CD14-positive monocyte (primary cell): ENCODE results near the gene EIF1. TPM values are rescaled to one million over a fixed set of nuclear protein-coding genes. Genes with fewer than 3 reads are reported as not detected.

Source experiments
- DNase-seq, 3 donors: peaks; one replicate each; pipeline ENCODE4 v3.0.0-alpha.2; 2011 to 2022
- H2AFZ ChIP-seq: 2 replicates; pipeline ENCODE4 v1.6.0; 2012; ENCODE audit warnings: mild to moderate bottlenecking, low read depth, low read length, inconsistent platforms; ENCODE audit not compliant: insufficient read depth, poor library complexity, severe bottlenecking
- H3K27ac ChIP-seq, 2 donors: 1 replicate in 1 of 2; 2 replicates in 1 of 2; pipeline ENCODE4 v1.5.1; 2012 to 2013; ENCODE audit warnings: low read length in 2 of 2, control low read depth in 1 of 2, inconsistent platforms in 1 of 2, low read depth in 1 of 2, mild to moderate bottlenecking in 1 of 2
- H3K27me3 ChIP-seq, 2 donors: one replicate each; pipeline versions ENCODE4 v1.6.0 to v1.6.1; 2011 to 2013; ENCODE audit warnings: low read length in 2 of 2; ENCODE audit not compliant: control insufficient read depth in 2 of 2, insufficient read depth in 2 of 2
- H3K36me3 ChIP-seq, 2 donors: replicated peaks in 1 of 2; 1 replicate in 1 of 2; 2 replicates in 1 of 2; pipeline versions ENCODE4 v1.5.1 to v1.6.1; 2012 to 2013; ENCODE audit warnings: low read length in 2 of 2, control low read depth in 1 of 2, inconsistent platforms in 1 of 2, mild to moderate bottlenecking in 1 of 2; ENCODE audit not compliant: insufficient read depth in 2 of 2, control insufficient read depth in 1 of 2
- H3K4me1 ChIP-seq, 2 donors: 1 replicate in 1 of 2; 2 replicates in 1 of 2; pipeline versions ENCODE4 v1.5.1 to v1.6.1; 2012 to 2013; ENCODE audit warnings: low read length in 2 of 2, control low read depth in 1 of 2, inconsistent platforms in 1 of 2, mild to moderate bottlenecking in 1 of 2, moderate library complexity in 1 of 2; ENCODE audit not compliant: insufficient read depth in 2 of 2, control insufficient read depth in 1 of 2
- H3K4me2 ChIP-seq: replicated peaks from 2 replicates; pipeline ENCODE3; 2012; ENCODE audit warnings: low read length, moderate library complexity, mild to moderate bottlenecking; ENCODE audit not compliant: poor library complexity, severe bottlenecking; ENCODE audit errors: extremely low read depth
- H3K4me3 ChIP-seq, 3 experiments: fragments of 200-600 bp in 1 of 3; sonication (generic) in 1 of 3; replicated peaks in 1 of 3; 1 replicate in 2 of 3; 2 replicates in 1 of 3; pipeline ENCODE4 v1.5.1; 2011 to 2013; ENCODE audit warnings: low read length in 3 of 3, mild to moderate bottlenecking in 3 of 3, control low read depth in 2 of 3, low read depth in 2 of 3, inconsistent platforms in 1 of 3, moderate library complexity in 1 of 3
- H3K79me2 ChIP-seq: 2 replicates; pipeline ENCODE4 v1.6.0; 2012; ENCODE audit warnings: mild to moderate bottlenecking, control low read depth, inconsistent platforms, low read length, moderate library complexity; ENCODE audit not compliant: insufficient read depth
- H3K9ac ChIP-seq: 2 replicates; pipeline ENCODE4 v1.6.0; 2017; ENCODE audit warnings: low read length, mild to moderate bottlenecking; ENCODE audit not compliant: insufficient read depth, poor library complexity, severe bottlenecking
- H3K9me3 ChIP-seq, 2 donors: replicated peaks in 1 of 2; 1 replicate in 1 of 2; 2 replicates in 1 of 2; pipeline versions ENCODE4 v1.5.1 to v1.6.1; 2012 to 2013; ENCODE audit warnings: low read length in 2 of 2, control low read depth in 1 of 2; ENCODE audit not compliant: control insufficient read depth in 1 of 2, insufficient read depth in 1 of 2
- H4K20me1 ChIP-seq: 2 replicates; pipeline ENCODE4 v1.6.0; 2012; ENCODE audit warnings: mild to moderate bottlenecking, low read length, control low read depth, moderate library complexity; ENCODE audit not compliant: insufficient read depth
- H3K27ac Mint-ChIP-seq, 7 donors: one replicate each; pipeline ENCODE4 v1.8.0; 2020; ENCODE audit warnings: mild to moderate bottlenecking in 7 of 7, mixed read lengths in 7 of 7, moderate library complexity in 6 of 7, inconsistent platforms in 2 of 7
- H3K27me3 Mint-ChIP-seq, 3 donors: one replicate each; pipeline ENCODE4 v1.8.0; 2021 to 2022; ENCODE audit warnings: low read depth in 3 of 3, mild to moderate bottlenecking in 3 of 3, mixed read lengths in 3 of 3, moderate library complexity in 3 of 3, inconsistent platforms in 1 of 3
- H3K36me3 Mint-ChIP-seq, 2 donors: one replicate each; pipeline ENCODE4 v1.8.0; 2020; ENCODE audit warnings: mixed read lengths in 2 of 2, inconsistent platforms in 1 of 2, mild to moderate bottlenecking in 1 of 2
- H3K4me1 Mint-ChIP-seq: one replicate; pipeline ENCODE4 v1.8.0; 2020; ENCODE audit warnings: mild to moderate bottlenecking, mixed read lengths
- H3K4me3 Mint-ChIP-seq, 2 donors: one replicate each; pipeline ENCODE4 v1.8.0; 2020; ENCODE audit warnings: mild to moderate bottlenecking in 2 of 2, mixed read lengths in 2 of 2, moderate library complexity in 1 of 2
- H3K9me3 Mint-ChIP-seq, 7 donors: one replicate each; pipeline ENCODE4 v1.8.0; 2020 to 2022; ENCODE audit warnings: mixed read lengths in 7 of 7, mild to moderate bottlenecking in 6 of 7, moderate library complexity in 6 of 7, inconsistent platforms in 2 of 7
- CTCF ChIP-seq: fragments of 200-600 bp; IDR thresholded peaks from one replicate; pipeline ENCODE4 v1.8.0; 2022; ENCODE audit warnings: antibody characterized with exemption, mild to moderate bottlenecking
- WGBS: methylation state at CpG from one replicate; pipeline ENCODE4 v1.1.5; 2013; ENCODE audit warnings: missing lambda C conversion rate; ENCODE audit not compliant: insufficient coverage; 5-methylcytosine and 5-hydroxymethylcytosine counted together
- intact Hi-C, 2 donors: fragments of 100-400 bp; cut with micrococcal nuclease; formaldehyde crosslinking; loops; one replicate each; pipeline versions ENCODE4 v1.15.0 to v1.15.1; 2023
- polyA plus RNA-seq, 3 donors: library from polyadenylated mRNA; depleted of rRNA in 1 of 3; unstranded in 2 of 3; stranded (reverse) in 1 of 3; fragments of 300-500 nt in 2 of 3; fragments of >200 nt in 1 of 3; fragmentation: Illumina TruSeq in 2 of 3; gene quantifications; 1 replicate in 2 of 3; 2 replicates in 1 of 3; pipeline ENCODE4 v1.2.3, GENCODE V29; 2012 to 2021

The EIF1 gene
- polyA plus RNA-seq, 3 donors: 1,176 to 1,536 (median 1,425) TPM

DNA sequence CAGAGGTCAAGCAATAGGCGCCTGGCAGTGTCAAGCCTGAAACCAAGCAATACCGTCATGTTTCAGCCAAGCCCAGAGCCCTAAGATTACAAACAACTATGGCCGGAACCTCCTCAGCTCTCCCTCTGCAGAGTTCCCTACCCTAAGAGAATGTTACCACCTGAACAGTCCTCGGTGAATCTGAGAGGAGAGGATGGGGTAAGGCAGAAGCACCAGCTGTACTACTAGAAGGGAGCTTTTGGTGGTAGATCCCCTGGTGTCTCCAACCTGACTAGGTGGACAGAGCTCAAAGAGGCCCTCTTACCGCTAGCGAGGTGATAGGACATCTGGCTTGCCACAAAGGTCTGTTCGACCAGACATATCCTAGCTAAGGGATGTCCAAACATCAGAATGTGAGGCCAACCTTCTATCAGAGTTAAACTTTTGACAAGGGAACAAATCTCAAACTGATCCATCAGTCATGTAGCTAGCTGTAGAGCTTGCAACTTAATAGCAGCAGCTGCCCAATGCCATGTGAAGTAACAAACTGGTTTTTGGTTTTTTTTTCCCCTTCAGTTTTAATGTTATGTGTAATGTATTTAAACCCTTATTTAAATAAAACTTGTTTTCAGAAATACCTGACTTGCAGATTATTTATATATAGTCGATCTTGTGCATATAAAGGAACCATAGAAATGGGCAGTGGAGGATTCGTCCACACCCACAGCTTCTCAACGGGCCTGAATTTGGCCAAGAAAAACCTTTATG lies 2.5 kb downstream of the EIF1 start:
- peaks cover 66% of the 10 kb centered on the region for H4K20me1 ChIP-seq
- H3K9ac ChIP-seq: no peak overlapping the region
- H3K4me1 ChIP-seq: peaks cover 27 to 39% of the 10 kb centered on the region in 2 donors
- H3K27me3 Mint-ChIP-seq: peaks cover 0 to 19% (median 0%) of the 10 kb centered on the region in 3 donors
- no peaks in the 10 kb centered on the region for H3K27me3 ChIP-seq
- peak overlapping the region; percentile 22 to 99 for H3K27ac ChIP-seq
- peak overlapping the region in 2 of 3 experiments; percentile 6 to 89 for H3K4me3 ChIP-seq
- TF ChIP-seq CTCF: no peak
- DNase-seq: no peak
- H3K9me3 Mint-ChIP-seq: peaks cover 0 to 3% (median under 1%) of the 10 kb centered on the region in 7 donors
- WGBS: 93% methylated on average over 5 of the region's 10 CpGs
- no peak overlapping the region for H2AFZ ChIP-seq
- H3K4me1 Mint-ChIP-seq: peaks cover 39% of the 10 kb centered on the region
- H3K79me2 ChIP-seq: peaks cover 25% of the 10 kb centered on the region
- peaks cover 44 to 58% of the 10 kb centered on the region in 2 donors for H3K36me3 ChIP-seq
- intact Hi-C loops: no loop called here
- H3K4me3 Mint-ChIP-seq: peak overlapping the region in 1 of 2 donors; percentile 50
- H3K27ac Mint-ChIP-seq: peak overlapping the region; percentile 99 to 100 (median 99)
- peak overlapping the region; percentile 40 for H3K4me2 ChIP-seq
- H3K9me3 ChIP-seq: no peaks in the 10 kb centered on the region
- H3K36me3 Mint-ChIP-seq: peaks cover 45 to 58% of the 10 kb centered on the region in 2 donors

DNA sequence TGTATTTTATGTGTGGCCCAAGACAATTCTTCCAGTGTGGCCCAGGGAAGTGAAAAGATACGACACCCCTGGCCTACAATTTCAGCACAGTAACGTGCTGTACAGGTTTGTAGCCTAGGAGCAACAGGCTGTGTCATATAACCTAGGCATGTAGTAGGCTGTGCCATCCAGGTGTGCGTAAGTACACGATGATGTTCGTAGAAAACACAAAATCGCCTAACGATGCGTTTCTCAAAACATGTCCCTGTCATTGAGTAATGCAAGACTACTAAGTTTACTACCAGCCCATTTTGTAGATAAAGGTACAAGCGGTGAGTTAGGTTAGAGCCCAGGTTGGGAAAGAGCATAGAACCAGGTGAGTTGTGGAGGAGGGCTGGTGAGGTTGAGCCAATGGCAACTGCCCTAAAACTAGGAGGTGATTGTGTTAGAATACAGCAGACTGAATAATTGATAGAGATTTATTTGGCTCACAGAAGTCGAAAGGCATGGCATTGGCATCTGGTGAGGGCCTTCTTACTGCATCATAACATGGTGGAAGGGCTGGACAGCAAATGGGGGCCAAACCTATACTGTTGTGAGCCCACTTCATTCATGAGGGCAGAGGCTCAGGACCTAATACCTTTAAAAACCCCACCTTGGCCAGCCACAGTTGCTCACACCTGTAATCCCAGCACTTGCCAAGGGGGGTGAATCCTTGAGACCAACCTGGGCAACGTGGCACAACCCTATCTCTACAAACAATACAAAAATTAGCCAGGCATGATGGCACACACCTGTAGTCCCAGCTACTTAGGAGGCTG lies 4.2 kb downstream of the EIF1 start:
- no peak for DNase-seq
- TF ChIP-seq CTCF: no peak
- Histone ChIP-seq H3K4me2 (no peak overlapping the region), H3K27me3 (no peaks in the 10 kb centered on the region), H3K9ac (no peak overlapping the region), H4K20me1 (peaks cover 75% of the 10 kb centered on the region), H3K4me3 (no peak overlapping the region), H3K9me3 (no peaks in the 10 kb centered on the region), H3K27ac (peak overlapping the region in 1 of 2 donors; percentile 39), H2AFZ (no peak overlapping the region), H3K4me1 (peaks cover 38 to 48% of the 10 kb centered on the region in 2 donors), H3K36me3 (peaks cover 44 to 58% of the 10 kb centered on the region in 2 donors), H3K79me2 (peaks cover 25% of the 10 kb centered on the region)
- whole genome bisulfite sequencing: 100% methylated on average over 9 of the region's 11 CpGs
- peaks cover 45 to 57% of the 10 kb centered on the region in 2 donors for H3K36me3 Mint-ChIP-seq
- no peak overlapping the region for H3K4me3 Mint-ChIP-seq
- H3K27ac Mint-ChIP-seq: peak overlapping the region; percentile 15 to 99 (median 79)
- H3K4me1 Mint-ChIP-seq: peaks cover 48% of the 10 kb centered on the region
- peaks cover 0 to 3% (median 0%) of the 10 kb centered on the region in 7 donors for H3K9me3 Mint-ChIP-seq
- peaks cover 0 to 18% (median 0%) of the 10 kb centered on the region in 3 donors for H3K27me3 Mint-ChIP-seq
- intact Hi-C loops: no loop called here
